HCT116 (cell line): ENCODE measurements around the gene PTPN23. TPM values are rescaled to one million over a fixed set of nuclear protein-coding genes. Genes with fewer than 3 reads are reported as not detected.

Experiments used
- ATAC-seq: fragments of 200-7000 bp; cut with Tn5 transposase; 2 replicates; pipeline ENCODE4 v1.9.1; 2020; ENCODE audit warnings: mild to moderate bottlenecking, moderate library complexity
- BruUV-seq: library from RNA; stranded (reverse); fragments of 400-500 nt; replicated peaks from 2 replicates; lab custom pipeline; 2021; lab: Mats Ljungman, UMichigan
- CTCF ChIA-PET: fragments of 300-600 bp; sonication (Branson Sonifier 250); formaldehyde crosslinking; loops from one replicate; lab custom pipeline; 2021; ENCODE audit warnings: antibody characterized with exemption; lab: Charles Lee
- POLR2A ChIA-PET: fragments of 300-600, 350-600 bp; sonication (Branson Sonifier 250); formaldehyde crosslinking; loops from one replicate; lab custom pipeline; 2021; ENCODE audit warnings: antibody characterized with exemption; lab: Charles Lee
- RAD21 ChIA-PET, 2 experiments: fragments of 300-600 bp; sonication (Branson Sonifier 250); formaldehyde crosslinking; loops; one replicate each; lab custom pipeline; 2023; ENCODE audit warnings: low total read pairs in 2 of 2; ENCODE audit not compliant: uncharacterized antibody in 2 of 2, unreplicated experiment in 2 of 2, low non-redundant PET in 1 of 2; lab: Charles Lee
- DNase-seq: peaks from one replicate; pipeline ENCODE4 v3.0.0-alpha.2; 2010; ENCODE audit warnings: low read depth, low spot score
- H2AFZ ChIP-seq: fragments of 200-600 bp; shearing (Covaris generic), sonication (generic); 2 replicates; pipeline ENCODE4 v1.6.1; 2017; ENCODE audit warnings: low read depth, mixed run types, mixed read lengths, antibody characterized with exemption, low read length; ENCODE audit not compliant: poor library complexity, severe bottlenecking
- H3K27ac ChIP-seq: 2 replicates; pipeline ENCODE4 v1.5.1; 2012; ENCODE audit warnings: low read depth, low read length
- H3K27me3 ChIP-seq: fragments of 200-600 bp; sonication (generic); 2 replicates; pipeline ENCODE4 v1.6.1; 2016; ENCODE audit warnings: mixed run types, low read length, mixed read lengths; ENCODE audit not compliant: insufficient read depth
- H3K36me3 ChIP-seq, 2 experiments: fragments of 200-500 bp in 1 of 2; fragments of 200-600 bp in 1 of 2; sonication (Bioruptor generic) in 1 of 2; sonication (generic) in 1 of 2; 2 replicates each; pipeline versions ENCODE4 v1.5.1 to v1.6.1; 2014 to 2016; ENCODE audit warnings: low read length in 2 of 2, inconsistent platforms in 1 of 2, mixed read lengths in 1 of 2, mixed run types in 1 of 2; ENCODE audit not compliant: insufficient read depth in 2 of 2, control insufficient read depth in 1 of 2
- H3K4me1 ChIP-seq, 2 experiments: fragments of 200-600 bp in 1 of 2; sonication (generic) in 1 of 2; 2 replicates each; pipeline versions ENCODE4 v1.5.1 to v1.6.1; 2012 to 2017; ENCODE audit warnings: low read length in 2 of 2, inconsistent platforms in 1 of 2, mild to moderate bottlenecking in 1 of 2, mixed read lengths in 1 of 2, mixed run types in 1 of 2, moderate library complexity in 1 of 2; ENCODE audit not compliant: insufficient read depth in 2 of 2, control insufficient read depth in 1 of 2
- H3K4me2 ChIP-seq: fragments of 200-600 bp; sonication (generic); 2 replicates; pipeline ENCODE4 v1.6.1; 2017; ENCODE audit warnings: mixed run types, low read length, mixed read lengths
- H3K4me3 ChIP-seq, 2 experiments: fragments of 200-600 bp in 1 of 2; sonication (generic) in 1 of 2; replicated peaks in 1 of 2; 2 replicates each; pipeline ENCODE4 v1.5.1; 2011 to 2016; ENCODE audit warnings: low read length in 2 of 2, control low read depth in 1 of 2, low read depth in 1 of 2, mild to moderate bottlenecking in 1 of 2, mixed read lengths in 1 of 2, mixed run types in 1 of 2
- H3K79me2 ChIP-seq: fragments of 200-600 bp; sonication (generic); 2 replicates; pipeline ENCODE4 v1.6.1; 2017; ENCODE audit warnings: mild to moderate bottlenecking, mixed run types, low read length, moderate library complexity, mixed read lengths; ENCODE audit not compliant: insufficient read depth
- H3K9ac ChIP-seq: fragments of 200-600 bp; sonication (generic); 2 replicates; pipeline ENCODE4 v1.6.1; 2016; ENCODE audit warnings: low read length, mixed read lengths
- H3K9me2 ChIP-seq: fragments of 200-600 bp; sonication (generic), shearing (Covaris generic); 2 replicates; pipeline ENCODE4 v1.6.1; 2017; ENCODE audit warnings: mixed run types, mild to moderate bottlenecking, moderate library complexity; ENCODE audit not compliant: insufficient read depth
- H3K9me3 ChIP-seq, 2 experiments: fragments of 200-500 bp in 1 of 2; fragments of 200-600 bp in 1 of 2; sonication (Bioruptor generic) in 1 of 2; sonication (generic) in 1 of 2; 2 replicates each; pipeline ENCODE4 v1.6.1; 2014 to 2017; ENCODE audit warnings: low read length in 2 of 2, mixed read lengths in 2 of 2, inconsistent platforms in 1 of 2, low read depth in 1 of 2, mild to moderate bottlenecking in 1 of 2, mixed run types in 1 of 2, moderate library complexity in 1 of 2; ENCODE audit not compliant: control insufficient read depth in 1 of 2, insufficient read depth in 1 of 2
- H4K20me1 ChIP-seq: fragments of 200-600 bp; sonication (generic), shearing (Covaris generic); 2 replicates; pipeline ENCODE4 v1.6.1; 2017; ENCODE audit warnings: mixed run types, mild to moderate bottlenecking, moderate library complexity; ENCODE audit not compliant: insufficient read depth
- ATF3 ChIP-seq: IDR thresholded peaks from 2 replicates; pipeline ENCODE4 v1.6.1; 2012
- CBX3 ChIP-seq: IDR thresholded peaks from 2 replicates; pipeline ENCODE4 v1.6.1; 2012; ENCODE audit warnings: low read depth
- EGR1 ChIP-seq: IDR thresholded peaks from 2 replicates; pipeline ENCODE4 v1.6.1; 2012; ENCODE audit warnings: low read depth
- ELF1 ChIP-seq: IDR thresholded peaks from 2 replicates; pipeline ENCODE4 v1.6.1; 2012; ENCODE audit warnings: low read depth, borderline replicate concordance
- EZH2 ChIP-seq: fragments of 200-600 bp; sonication (generic); IDR thresholded peaks from 2 replicates; pipeline ENCODE4 v1.6.1; 2017; ENCODE audit warnings: antibody characterized with exemption, mixed run types
- EZH2phosphoT487 ChIP-seq: fragments of 200-600 bp; IDR thresholded peaks from 2 replicates; pipeline ENCODE4 v1.6.1; 2018; ENCODE audit warnings: antibody characterized with exemption, borderline replicate concordance
- FOSL1 ChIP-seq: IDR thresholded peaks from 2 replicates; pipeline ENCODE4 v1.6.1; 2012; ENCODE audit warnings: low read depth
- POLR2AphosphoS5 ChIP-seq: IDR thresholded peaks from 2 replicates; pipeline ENCODE4 v1.6.1; 2011; ENCODE audit warnings: mild to moderate bottlenecking, low read depth, low read length, moderate library complexity
- RAD21 ChIP-seq: IDR thresholded peaks from 2 replicates; pipeline ENCODE4 v1.6.1; 2012; ENCODE audit warnings: low read depth, mild to moderate bottlenecking
- REST ChIP-seq: IDR thresholded peaks from 2 replicates; pipeline ENCODE4 v1.6.1; 2012; ENCODE audit warnings: low read depth
- SIN3A ChIP-seq: IDR thresholded peaks from 2 replicates; pipeline ENCODE4 v1.6.1; 2012; ENCODE audit warnings: low read depth
- SP1 ChIP-seq: IDR thresholded peaks from 2 replicates; pipeline ENCODE4 v1.6.1; 2012; ENCODE audit warnings: low read depth
- ZBTB33 ChIP-seq: IDR thresholded peaks from 2 replicates; pipeline ENCODE4 v1.6.1; 2011; ENCODE audit warnings: mild to moderate bottlenecking, low read length, moderate library complexity; ENCODE audit not compliant: insufficient replicate concordance; ENCODE audit errors: extremely low read depth
- ZFX ChIP-seq: fragments of 450-650 bp; IDR thresholded peaks from 2 replicates; pipeline ENCODE4 v1.6.1; 2017
- intact Hi-C: fragments of 100-400 bp; cut with micrococcal nuclease; formaldehyde crosslinking; loops from 2 replicates; pipeline ENCODE4 v1.10.0; 2022
- total RNA-seq: library from RNA; stranded (reverse); gene quantifications from one replicate; pipeline ENCODE4 v1.2.1, GENCODE V29; 2021; ENCODE audit not compliant: unreplicated experiment

Gene PTPN23
- total RNA-seq, 1 experiment from 2014 or later = 56.5 TPM

- Histone ChIP-seq H2AFZ (no peak overlapping the region), H3K36me3 (peaks cover 16 to 29% of the 10 kb centered on the region in 2 experiments; a peak in 3 of 4 replicates), H3K9me2 (no peaks in the 10 kb centered on the region), H3K9ac (no peak overlapping the region), H3K4me2 (no peak overlapping the region), H3K79me2 (no peaks in the 10 kb centered on the region), H4K20me1 (no peaks in the 10 kb centered on the region), H3K4me1 (peaks cover 0 to 6% of the 10 kb centered on the region in 2 experiments; a peak in 1 of 4 replicates), H3K4me3 (no peak overlapping the region), H3K27me3 (no peaks in the 10 kb centered on the region), H3K27ac (no peak overlapping the region; the same call in 1 of the 2 replicates), H3K9me3 (no peaks in the 10 kb centered on the region)
- no peak for ATAC-seq
- CTCF ChIA-PET = no interaction called here
- POLR2A ChIA-PET = no interaction called here
- TF ChIP-seq CBX3 = no peak
- no peak for TF ChIP-seq SIN3A
- no peak for TF ChIP-seq RAD21
- no peak for TF ChIP-seq ZFX
- no peak for TF ChIP-seq EZH2
- no peak for TF ChIP-seq REST
- no peak for TF ChIP-seq POLR2AphosphoS5
- no peak for TF ChIP-seq FOSL1
- TF ChIP-seq EZH2phosphoT487 = no peak
- no peak for TF ChIP-seq SP1
- TF ChIP-seq ATF3 = no peak
- TF ChIP-seq EGR1 = no peak
- no peak for TF ChIP-seq ZBTB33
- no peak for TF ChIP-seq ELF1
- no TSS peak for BruUV-seq
- DNase-seq = no peak
- RAD21 ChIA-PET = no interaction called here
- intact Hi-C loops = no loop called here
Observed at GRCh38 chr3:47413751-47414150, 32.9 kb downstream of the PTPN23 start.
